Astrocyte of the spinal cord (primary cell): Measurements from ENCODE around the gene TMEM255B.

Experiments used
- DNase-seq: peaks from one replicate; pipeline ENCODE4 v3.0.0; 2011; ENCODE audit warnings: low read depth, low spot score
- H3K4me3 ChIP-seq: 2 replicates; pipeline ENCODE4 v1.5.1; 2011; ENCODE audit warnings: low read depth, mild to moderate bottlenecking, low read length, moderate library complexity
- in situ Hi-C: cut with HindIII; loops from 2 replicates; pipeline ENCODE4 v1.10.0; 2017; ENCODE audit warnings: low sequenced_read_pairs
- TF ChIP-seq, protein P1 (sequence below): IDR thresholded peaks from 2 replicates; pipeline ENCODE4 v1.5.1; 2012; ENCODE audit warnings: low read depth, mild to moderate bottlenecking, low read length, inconsistent platforms

TMEM255B gene

DNA sequence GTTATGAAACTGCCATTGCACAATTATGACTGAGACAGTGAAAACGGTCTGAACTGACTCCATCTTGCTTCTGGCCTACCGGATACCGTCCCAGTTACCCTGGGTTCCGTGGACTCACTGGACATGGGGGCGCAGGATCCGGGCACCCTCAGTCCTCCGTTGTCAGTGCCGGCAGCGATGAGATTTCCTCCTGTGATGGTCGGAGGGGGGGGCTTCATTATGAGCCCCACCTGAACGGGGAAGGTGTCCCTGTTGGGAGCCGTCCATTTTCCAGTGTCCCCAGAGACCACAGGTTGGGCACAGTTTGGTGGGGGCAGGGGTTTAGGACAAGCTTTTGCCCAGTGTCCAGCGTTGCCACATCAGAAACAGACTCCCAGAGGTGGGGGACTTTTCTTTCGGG lies 23.4 kb downstream of the TMEM255B start:
- DNase-seq = no peak
- H3K4me3 ChIP-seq = no peak overlapping the region
- TF ChIP-seq, protein P1, sequence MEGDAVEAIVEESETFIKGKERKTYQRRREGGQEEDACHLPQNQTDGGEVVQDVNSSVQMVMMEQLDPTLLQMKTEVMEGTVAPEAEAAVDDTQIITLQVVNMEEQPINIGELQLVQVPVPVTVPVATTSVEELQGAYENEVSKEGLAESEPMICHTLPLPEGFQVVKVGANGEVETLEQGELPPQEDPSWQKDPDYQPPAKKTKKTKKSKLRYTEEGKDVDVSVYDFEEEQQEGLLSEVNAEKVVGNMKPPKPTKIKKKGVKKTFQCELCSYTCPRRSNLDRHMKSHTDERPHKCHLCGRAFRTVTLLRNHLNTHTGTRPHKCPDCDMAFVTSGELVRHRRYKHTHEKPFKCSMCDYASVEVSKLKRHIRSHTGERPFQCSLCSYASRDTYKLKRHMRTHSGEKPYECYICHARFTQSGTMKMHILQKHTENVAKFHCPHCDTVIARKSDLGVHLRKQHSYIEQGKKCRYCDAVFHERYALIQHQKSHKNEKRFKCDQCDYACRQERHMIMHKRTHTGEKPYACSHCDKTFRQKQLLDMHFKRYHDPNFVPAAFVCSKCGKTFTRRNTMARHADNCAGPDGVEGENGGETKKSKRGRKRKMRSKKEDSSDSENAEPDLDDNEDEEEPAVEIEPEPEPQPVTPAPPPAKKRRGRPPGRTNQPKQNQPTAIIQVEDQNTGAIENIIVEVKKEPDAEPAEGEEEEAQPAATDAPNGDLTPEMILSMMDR = no peak
- in situ Hi-C loops = no loop called here

DNA sequence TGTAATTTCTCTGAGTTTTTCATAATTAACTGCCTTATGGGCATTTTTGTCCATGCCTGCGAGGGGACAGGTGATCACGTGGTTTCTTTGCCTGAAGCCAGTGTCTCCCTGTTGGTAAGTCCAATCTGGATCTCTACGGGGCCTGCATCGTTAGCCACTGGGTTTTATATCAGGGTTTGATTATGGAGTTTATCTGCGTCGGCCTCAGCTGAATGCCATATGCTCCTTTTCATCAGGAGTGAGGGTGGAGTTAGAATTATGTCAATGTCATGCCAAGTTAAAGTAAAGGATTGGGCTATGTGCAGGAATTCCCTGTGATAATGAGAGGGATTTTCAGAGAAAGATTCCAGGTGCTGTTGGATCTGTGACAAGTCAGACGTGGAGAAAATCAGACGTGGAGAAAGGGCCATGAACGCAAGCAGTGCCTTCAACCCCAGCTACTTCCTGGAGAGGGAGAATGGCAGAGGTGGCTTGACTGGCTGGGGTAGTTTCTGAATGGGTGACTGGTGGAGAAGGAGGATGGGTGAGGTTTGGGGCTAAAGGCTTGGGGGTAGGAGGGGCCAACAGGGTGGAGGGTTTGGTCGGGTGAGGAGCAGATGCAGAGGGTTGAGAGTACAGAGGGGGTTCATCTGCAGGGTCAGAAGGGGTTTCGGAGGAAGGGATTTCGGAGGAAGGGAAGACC lies 24.3 kb downstream of the TMEM255B start:
- in situ Hi-C loops = no loop called here
- DNase-seq = no peak
- TF ChIP-seq, protein P1 = no peak
- H3K4me3 ChIP-seq = no peak overlapping the region

GRCh38 chr13:113783966-113784644 lies 25.1 kb downstream of the TMEM255B start:
- in situ Hi-C loops = no loop called here
- TF ChIP-seq, protein P1 = no peak

DNA sequence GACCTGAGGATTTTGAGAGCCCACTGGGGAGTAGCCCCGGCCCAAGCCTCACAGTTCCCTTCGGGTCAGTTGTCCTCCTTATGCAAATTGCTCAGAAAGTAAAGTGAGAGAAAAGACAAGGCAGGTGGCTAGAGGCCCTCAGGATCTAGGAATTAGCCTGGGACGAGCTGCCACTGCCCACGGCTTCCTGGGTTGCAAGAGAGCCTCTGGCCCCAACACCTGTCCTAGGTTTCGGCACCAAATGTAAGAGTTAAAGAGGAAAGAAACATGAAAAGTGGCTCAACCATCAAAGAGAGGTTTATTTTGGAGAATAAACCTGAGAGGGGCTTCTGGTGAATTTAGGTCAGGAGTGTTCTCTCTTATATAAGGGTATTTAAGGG lies 25.6 kb downstream of the TMEM255B start:
- in situ Hi-C loops = no loop called here
- no peak for DNase-seq
- no peak overlapping the region for H3K4me3 ChIP-seq
- TF ChIP-seq, protein P1 = no peak

More at GRCh38 chr13:113783966-113784644, 25.1 kb downstream of the TMEM255B start:
- DNase-seq = no peak
- H3K4me3 ChIP-seq = no peak overlapping the region

DNA sequence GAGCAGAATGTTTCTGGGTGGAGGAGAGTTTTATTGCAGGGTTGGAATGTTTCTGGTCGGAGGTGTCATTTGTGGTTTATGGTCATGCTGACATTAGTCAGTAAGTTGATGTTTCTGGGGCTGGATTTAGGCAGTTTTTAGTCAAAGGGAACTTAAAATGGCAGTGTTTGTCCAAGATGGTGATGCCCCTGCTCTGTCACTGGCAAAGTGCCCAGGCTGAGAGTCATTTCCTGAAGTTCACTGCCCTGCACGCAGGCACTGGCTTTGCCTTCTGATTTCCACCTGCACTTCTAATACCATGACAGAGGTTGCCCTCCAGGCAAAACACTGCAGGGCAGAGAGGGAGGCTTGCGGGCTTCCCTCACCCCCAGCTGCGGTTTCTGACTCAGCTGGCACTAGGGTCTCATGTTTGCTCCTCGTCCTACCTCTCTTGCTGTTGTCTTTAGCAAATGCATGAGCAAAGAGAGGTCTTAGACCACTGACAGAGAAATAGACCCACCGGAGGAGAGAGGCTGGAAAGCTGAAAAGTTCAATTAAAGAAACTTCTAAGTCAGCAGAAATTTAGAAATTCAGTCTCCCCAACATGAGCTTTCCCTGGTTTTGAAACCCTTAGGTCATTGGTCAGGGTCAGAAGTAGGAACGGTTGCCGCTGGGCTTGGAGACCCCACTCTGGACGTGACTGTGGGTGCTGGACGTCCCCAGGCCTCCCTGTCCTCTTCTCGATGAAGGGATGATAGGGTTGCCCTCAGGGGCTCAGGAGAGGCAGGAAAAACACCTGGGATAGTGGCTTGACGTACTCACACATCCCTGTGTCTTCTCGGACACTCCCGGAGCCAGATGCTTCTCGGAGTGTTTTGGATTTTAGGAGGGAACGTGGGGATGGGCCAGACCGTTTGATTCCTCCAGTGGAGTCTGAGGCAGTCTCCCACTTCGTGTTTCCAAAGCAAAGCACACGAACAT lies 26.3 kb downstream of the TMEM255B start:
- DNase-seq = peak; percentile 81
- H3K4me3 ChIP-seq = no peak overlapping the region
- TF ChIP-seq, protein P1 = no peak
- in situ Hi-C loops = no loop called here

DNA sequence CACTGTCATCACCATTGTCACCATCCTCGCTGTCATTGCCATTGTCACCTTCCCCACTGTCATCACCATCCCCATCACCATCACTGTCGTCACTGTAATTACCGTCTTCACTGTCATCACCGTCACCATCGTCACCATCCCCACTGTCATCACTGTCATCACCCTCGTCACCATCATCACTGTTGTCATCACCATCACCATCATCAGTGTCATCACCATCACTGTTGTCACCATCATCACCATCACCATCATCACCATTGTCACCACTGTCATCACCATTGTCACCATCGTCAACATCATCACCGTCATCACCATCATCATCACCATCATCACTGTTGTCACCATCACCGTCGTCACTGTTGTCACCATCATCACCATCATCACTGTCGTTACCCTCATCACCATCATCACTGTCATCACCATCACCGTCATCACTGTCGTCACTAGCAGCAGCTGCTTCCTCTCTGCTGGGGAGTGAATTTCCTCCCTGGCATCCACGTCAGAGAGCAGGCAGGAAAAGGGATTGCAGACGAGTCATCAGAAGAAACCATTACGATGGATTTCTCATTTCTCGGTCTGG lies 27.3 kb downstream of the TMEM255B start:
- peak; percentile 67 for DNase-seq
- H3K4me3 ChIP-seq = no peak overlapping the region
- in situ Hi-C loops = no loop called here
- TF ChIP-seq, protein P1 = no peak
